NB4 (cell line): ENCODE results near the gene GALNT4.

Experiments
- DNase-seq: peaks from one replicate; pipeline ENCODE4 v3.0.0; 2010; ENCODE audit warnings: low read depth
- H3K4me3 ChIP-seq: one replicate; pipeline ENCODE4 v1.5.1; 2011; ENCODE audit warnings: mild to moderate bottlenecking, low read depth, low read length, moderate library complexity
- MYC ChIP-seq: IDR thresholded peaks from 2 replicates; pipeline ENCODE4 v1.6.1; 2011; ENCODE audit warnings: low read depth, low read length
- POLR2A ChIP-seq: IDR thresholded peaks from 2 replicates; pipeline ENCODE4 v1.6.1; 2011; ENCODE audit warnings: mild to moderate bottlenecking; ENCODE audit not compliant: insufficient read length; ENCODE audit errors: extremely low read depth
- TF ChIP-seq, protein P1 (sequence below): IDR thresholded peaks from one replicate; pipeline ENCODE4 v1.5.1; 2012; ENCODE audit warnings: low read depth, low read length
- TF ChIP-seq, protein P2 (sequence below): IDR thresholded peaks from 2 replicates; pipeline ENCODE4 v1.6.1; 2011; ENCODE audit warnings: low read depth, low read length

GALNT4 gene

DNA sequence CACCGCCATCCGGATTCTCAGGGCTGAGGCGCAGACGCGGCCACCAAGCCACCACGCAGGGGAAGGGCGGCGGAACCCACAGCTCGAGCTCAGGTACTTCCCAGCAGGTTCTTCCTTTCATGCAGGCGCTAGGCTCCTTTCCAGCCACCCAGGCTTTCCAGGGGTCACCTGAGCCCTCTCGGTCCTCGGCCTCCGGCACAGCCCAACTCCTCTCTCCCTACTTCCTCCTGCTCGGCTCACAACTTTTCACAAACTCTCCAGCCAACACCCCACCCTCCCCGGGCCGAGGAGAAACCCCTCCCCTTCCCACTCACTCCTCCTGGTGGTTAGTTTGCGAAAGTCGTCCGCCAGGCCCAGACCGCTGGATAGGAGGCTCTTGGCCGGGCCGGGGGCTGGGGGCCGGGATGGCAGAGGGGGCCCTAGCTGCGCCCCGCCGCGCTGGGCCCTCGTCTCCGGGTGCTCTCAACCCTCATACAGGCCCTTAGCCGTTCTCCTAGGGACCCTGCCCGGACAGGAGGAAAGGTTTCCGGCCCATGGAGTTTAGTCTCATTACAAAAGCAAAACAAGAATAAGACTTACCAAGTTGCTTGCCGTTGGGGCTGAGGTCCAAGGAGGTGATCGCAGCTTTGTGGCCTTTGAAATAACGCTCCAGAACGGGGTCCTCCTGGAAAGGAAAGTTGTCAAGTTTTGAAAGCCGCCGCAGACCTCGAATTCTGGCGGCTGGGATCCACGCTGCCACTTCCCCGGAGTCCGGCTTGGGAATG, at the start of gene GALNT4:
GALNT4 (minus strand) TSS at position 256 of the 764 bp plus-strand sequence; CDS start at position 9, 247 bp downstream.
- peak; percentile 97 for DNase-seq
- peak within 1 kb of the TSS; percentile 88 for H3K4me3 ChIP-seq
- TF ChIP-seq MYC: peak; percentile 57
- peak; percentile 76 for TF ChIP-seq POLR2A
- TF ChIP-seq, protein P1, sequence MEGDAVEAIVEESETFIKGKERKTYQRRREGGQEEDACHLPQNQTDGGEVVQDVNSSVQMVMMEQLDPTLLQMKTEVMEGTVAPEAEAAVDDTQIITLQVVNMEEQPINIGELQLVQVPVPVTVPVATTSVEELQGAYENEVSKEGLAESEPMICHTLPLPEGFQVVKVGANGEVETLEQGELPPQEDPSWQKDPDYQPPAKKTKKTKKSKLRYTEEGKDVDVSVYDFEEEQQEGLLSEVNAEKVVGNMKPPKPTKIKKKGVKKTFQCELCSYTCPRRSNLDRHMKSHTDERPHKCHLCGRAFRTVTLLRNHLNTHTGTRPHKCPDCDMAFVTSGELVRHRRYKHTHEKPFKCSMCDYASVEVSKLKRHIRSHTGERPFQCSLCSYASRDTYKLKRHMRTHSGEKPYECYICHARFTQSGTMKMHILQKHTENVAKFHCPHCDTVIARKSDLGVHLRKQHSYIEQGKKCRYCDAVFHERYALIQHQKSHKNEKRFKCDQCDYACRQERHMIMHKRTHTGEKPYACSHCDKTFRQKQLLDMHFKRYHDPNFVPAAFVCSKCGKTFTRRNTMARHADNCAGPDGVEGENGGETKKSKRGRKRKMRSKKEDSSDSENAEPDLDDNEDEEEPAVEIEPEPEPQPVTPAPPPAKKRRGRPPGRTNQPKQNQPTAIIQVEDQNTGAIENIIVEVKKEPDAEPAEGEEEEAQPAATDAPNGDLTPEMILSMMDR: peak; percentile 64
- TF ChIP-seq, protein P2, sequence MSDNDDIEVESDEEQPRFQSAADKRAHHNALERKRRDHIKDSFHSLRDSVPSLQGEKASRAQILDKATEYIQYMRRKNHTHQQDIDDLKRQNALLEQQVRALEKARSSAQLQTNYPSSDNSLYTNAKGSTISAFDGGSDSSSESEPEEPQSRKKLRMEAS: peak; percentile 57

DNA sequence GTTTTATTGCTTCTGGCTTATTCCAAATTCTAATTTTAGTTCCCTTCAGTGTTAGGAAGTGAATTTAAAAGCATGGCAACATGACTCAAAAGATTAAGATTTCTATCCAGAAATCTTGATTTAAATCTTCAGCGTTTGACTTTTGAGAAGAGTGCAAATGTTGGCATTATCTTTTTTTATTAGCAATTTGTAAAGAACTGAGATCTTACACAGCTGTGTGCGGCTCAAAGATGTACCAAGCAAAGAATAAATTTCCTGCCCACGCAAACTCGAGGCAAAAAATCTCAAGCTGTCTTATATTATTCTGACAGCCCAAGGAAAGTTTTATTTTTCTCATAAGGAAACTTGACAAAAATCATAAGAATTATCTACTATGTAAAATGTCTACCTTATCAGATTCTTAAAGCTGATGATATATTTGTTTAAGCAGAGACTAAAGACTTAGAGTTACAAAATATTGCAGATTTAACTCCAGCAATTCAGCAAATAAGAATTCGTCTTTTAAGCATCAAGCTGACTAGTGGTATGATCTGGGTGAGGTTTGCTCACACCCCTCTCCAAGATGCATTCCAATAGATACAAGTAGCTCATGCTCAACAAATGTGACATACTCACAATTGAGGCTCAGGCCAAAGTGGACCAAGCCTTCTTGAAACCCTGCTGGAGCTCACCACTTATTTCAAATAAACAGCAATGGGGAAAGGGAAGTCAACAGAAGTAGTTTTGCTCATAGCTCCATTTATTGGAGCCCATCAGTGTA, 48.6 kb upstream of the GALNT4 start:
- TF ChIP-seq MYC (no peak), POLR2A (no peak)
- TF ChIP-seq, protein P1: no peak
- TF ChIP-seq, protein P2: no peak
- H3K4me3 ChIP-seq: no peak overlapping the region
- DNase-seq: no peak

DNA sequence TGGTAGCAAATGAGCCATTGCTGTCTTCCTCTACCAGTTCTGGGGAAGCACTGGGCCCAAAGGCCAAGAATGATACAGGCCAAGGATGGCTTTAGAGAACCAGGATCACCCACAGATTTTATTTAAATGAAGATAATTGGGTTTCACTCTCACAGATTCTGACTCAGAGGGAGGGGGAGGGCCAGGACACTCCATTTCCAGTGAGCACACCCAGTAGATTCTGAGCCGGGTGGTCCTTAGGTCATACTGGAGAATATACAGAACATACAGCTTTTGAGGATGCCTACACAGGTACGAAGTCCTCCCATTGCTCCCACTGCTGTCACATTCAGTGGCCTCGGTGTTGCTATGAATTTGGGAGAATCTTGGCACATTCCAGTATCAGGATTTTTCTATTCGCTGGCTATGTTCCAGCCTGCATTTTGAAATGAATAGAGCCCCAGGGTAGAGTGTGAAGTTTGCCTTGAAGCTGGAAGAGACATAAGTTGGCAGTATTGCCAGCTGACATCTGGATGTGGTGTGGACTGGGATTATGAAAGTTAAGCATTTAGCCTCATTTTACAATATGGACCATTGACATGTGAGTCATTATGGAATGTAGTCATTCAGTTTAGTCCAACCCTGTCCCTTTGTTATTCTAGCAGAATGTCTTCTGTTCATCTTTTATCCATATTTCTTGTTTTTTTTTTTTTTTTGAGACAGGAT, 47.0 kb upstream of the GALNT4 start:
- no peak overlapping the region for H3K4me3 ChIP-seq
- DNase-seq: no peak
- TF ChIP-seq, protein P1: no peak
- TF ChIP-seq, protein P2: no peak
- TF ChIP-seq MYC: no peak
- TF ChIP-seq POLR2A: no peak

DNA sequence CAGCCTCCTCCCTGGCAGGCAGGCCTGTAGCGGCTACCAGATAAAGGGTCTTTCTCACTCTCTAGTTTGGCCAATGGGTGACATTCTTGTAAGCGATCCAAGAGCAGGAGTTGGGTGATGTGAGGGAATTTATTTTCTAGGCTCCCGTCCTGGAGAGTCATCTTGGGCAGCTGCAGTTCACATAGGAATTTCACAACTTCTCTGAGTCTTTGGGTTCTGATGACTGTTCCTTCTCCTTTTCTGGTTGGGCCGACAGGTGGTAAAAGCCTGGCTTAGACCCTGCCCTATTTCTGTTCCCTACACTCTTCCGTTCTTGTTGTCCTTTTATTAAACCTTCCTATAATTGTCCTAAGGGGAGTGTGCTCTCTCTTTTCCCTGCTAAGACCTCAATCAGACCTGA, 43.9 kb upstream of the GALNT4 start:
- no peak overlapping the region for H3K4me3 ChIP-seq
- DNase-seq: no peak
- TF ChIP-seq POLR2A (no peak), MYC (no peak)
- TF ChIP-seq, protein P1: no peak
- TF ChIP-seq, protein P2: no peak

DNA sequence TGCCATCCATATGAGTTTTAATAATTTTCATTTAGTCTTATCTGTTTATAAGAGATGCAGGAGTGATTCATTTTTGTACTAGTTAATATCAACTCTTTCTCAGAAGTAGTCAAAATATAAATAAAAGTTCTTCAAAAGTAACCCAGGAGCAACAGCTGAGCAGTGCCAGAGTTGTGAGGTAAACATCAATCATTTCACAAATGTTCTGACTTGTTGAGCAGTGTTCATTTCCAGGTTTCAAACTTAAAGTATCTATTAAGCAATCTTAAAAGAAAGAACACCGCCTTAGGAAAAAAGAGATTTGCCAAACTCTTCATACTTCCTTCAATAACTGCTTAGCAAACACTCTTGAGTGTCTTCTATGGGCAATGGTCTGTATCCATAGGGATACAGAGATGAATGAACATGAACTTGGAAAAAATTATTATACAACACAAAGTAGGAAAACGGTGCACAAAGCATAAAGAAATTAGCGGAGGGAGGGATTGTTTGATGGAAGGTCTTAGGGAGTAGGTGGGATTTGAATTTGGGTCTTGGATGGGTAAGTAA, 43.2 kb upstream of the GALNT4 start:
- no peak overlapping the region for H3K4me3 ChIP-seq
- DNase-seq: no peak
- no peak for TF ChIP-seq MYC
- TF ChIP-seq, protein P2: no peak
